Measurements from ENCODE around the gene CUX1. TPM values are rescaled to one million over a fixed set of nuclear protein-coding genes. Genes with fewer than 3 reads are reported as not detected.

Gene CUX1
- total RNA-seq, 1 experiment from 2014 or later = 116 TPM

GRCh38 chr7:102190776-102191350 lies 373.4 kb downstream of the CUX1 start:
- TF ChIP-seq CTCF (IDR thresholded peaks at IDR 0.05; ENCODE audit: insufficient read depth in 1 of 2, low read depth in 1 of 2, low read length in 1 of 2, severe bottlenecking in 1 of 2, unreplicated experiment in 1 of 2) = no peak
- H3K4me1 ChIP-seq = no peaks in the 10 kb centered on the region
- Mint-ChIP-seq H3K4me1 (ENCODE audit: low read depth, unreplicated experiment) (no peaks in the 10 kb centered on the region), H3K27me3 (ENCODE audit: insufficient read depth, unreplicated experiment) (no peaks in the 10 kb centered on the region), H3K9me3 (ENCODE audit: unreplicated experiment) (no peaks in the 10 kb centered on the region), H3K36me3 (ENCODE audit: insufficient read depth, unreplicated experiment) (peaks cover 88% of the 10 kb centered on the region), H3K4me3 (ENCODE audit: unreplicated experiment) (no peak overlapping the region), H3K27ac (ENCODE audit: unreplicated experiment) (no peak overlapping the region)
- no peak overlapping the region for H3K4me3 ChIP-seq (ENCODE audit: low read depth, low read length)
- peaks cover 3% of the 10 kb centered on the region; the same call in 1 of the 2 replicates for H3K36me3 ChIP-seq (ENCODE audit: control insufficient read depth, insufficient read depth, low read length)
- POLR2A ChIA-PET = no interaction called here
- no peaks in the 10 kb centered on the region for H3K27me3 ChIP-seq (replicated peaks; ENCODE audit: control insufficient read depth, insufficient read depth, low read length)
- no TSS peak for BruUV-seq (replicated peaks)
- DNase-seq = no peak
- no peaks in the 10 kb centered on the region for H3K9me3 ChIP-seq
- CTCF ChIA-PET = interaction anchor here (0.6 kb wide), 1 partner anchor 646 kb away, joined by 4 read pairs; no protein-coding TSS in a partner anchor
- intact Hi-C loops (cut with micrococcal nuclease; ENCODE audit: unreplicated experiment) = no loop called here

GRCh38 chr7:102191556-102192379 lies 374.3 kb downstream of the CUX1 start:
- H3K4me3 Mint-ChIP-seq (ENCODE audit: unreplicated experiment) = no peak overlapping the region
- no peaks in the 10 kb centered on the region for H3K27me3 Mint-ChIP-seq (ENCODE audit: insufficient read depth, unreplicated experiment)
- no TSS peak for BruUV-seq (replicated peaks)

More at GRCh38 chr7:102191556-102192379, 374.3 kb downstream of the CUX1 start:
- H3K36me3 Mint-ChIP-seq (ENCODE audit: insufficient read depth, unreplicated experiment) = peaks cover 88% of the 10 kb centered on the region
- ChIA-PET CTCF (interaction anchor here (0.6 kb wide), 2 partner anchors 393 to 647 kb away, joined by 4 to 7 read pairs; no protein-coding TSS in a partner anchor), POLR2A (no interaction called here)
- peak overlapping the region; percentile 53 for H3K27ac Mint-ChIP-seq (ENCODE audit: unreplicated experiment)
- no peak overlapping the region for H3K4me3 ChIP-seq (ENCODE audit: low read depth, low read length)
- no peaks in the 10 kb centered on the region for H3K9me3 Mint-ChIP-seq (ENCODE audit: unreplicated experiment)
- intact Hi-C loops (cut with micrococcal nuclease; ENCODE audit: unreplicated experiment) = no loop called here
- no peaks in the 10 kb centered on the region for H3K27me3 ChIP-seq (replicated peaks; ENCODE audit: control insufficient read depth, insufficient read depth, low read length)
- H3K36me3 ChIP-seq (ENCODE audit: control insufficient read depth, insufficient read depth, low read length) = peaks cover 3% of the 10 kb centered on the region; the same call in 1 of the 2 replicates
- no peaks in the 10 kb centered on the region for H3K4me1 Mint-ChIP-seq (ENCODE audit: low read depth, unreplicated experiment)
- no peaks in the 10 kb centered on the region for H3K9me3 ChIP-seq
- DNase-seq = no peak
- no peaks in the 10 kb centered on the region for H3K4me1 ChIP-seq
- no peak for TF ChIP-seq CTCF (IDR thresholded peaks at IDR 0.05; ENCODE audit: insufficient read depth in 1 of 2, low read depth in 1 of 2, low read length in 1 of 2, severe bottlenecking in 1 of 2, unreplicated experiment in 1 of 2)

All from Caco-2 (cell line).